Measurements from ENCODE around the gene PUS1. TPM values are rescaled to one million over a fixed set of nuclear protein-coding genes. Genes with fewer than 3 reads are reported as not detected.

The PUS1 gene
- total and polyA plus RNA-seq, 9 of the 15 experiments (the other 6 are each of a cell fraction or from before 2014, with no cell fraction given), result 1.9 to 90.8 (median 30.0) TPM

GRCh38 chr12:131928711-131929580 lies at the start of gene PUS1 (continued):
- TF ChIP-seq ZNF75A (CRISPR knock-in tag; IDR thresholded peaks at IDR 0.05), result no peak
- no peak for TF ChIP-seq SMARCA5 (IDR thresholded peaks at IDR 0.05)
- TF ChIP-seq PRMT5 (CRISPR knock-in tag; IDR thresholded peaks at IDR 0.05), result no peak
- peak; percentile 52 for TF ChIP-seq PML (IDR thresholded peaks at IDR 0.05; ENCODE audit: low read length)
- TF ChIP-seq, protein P1, sequence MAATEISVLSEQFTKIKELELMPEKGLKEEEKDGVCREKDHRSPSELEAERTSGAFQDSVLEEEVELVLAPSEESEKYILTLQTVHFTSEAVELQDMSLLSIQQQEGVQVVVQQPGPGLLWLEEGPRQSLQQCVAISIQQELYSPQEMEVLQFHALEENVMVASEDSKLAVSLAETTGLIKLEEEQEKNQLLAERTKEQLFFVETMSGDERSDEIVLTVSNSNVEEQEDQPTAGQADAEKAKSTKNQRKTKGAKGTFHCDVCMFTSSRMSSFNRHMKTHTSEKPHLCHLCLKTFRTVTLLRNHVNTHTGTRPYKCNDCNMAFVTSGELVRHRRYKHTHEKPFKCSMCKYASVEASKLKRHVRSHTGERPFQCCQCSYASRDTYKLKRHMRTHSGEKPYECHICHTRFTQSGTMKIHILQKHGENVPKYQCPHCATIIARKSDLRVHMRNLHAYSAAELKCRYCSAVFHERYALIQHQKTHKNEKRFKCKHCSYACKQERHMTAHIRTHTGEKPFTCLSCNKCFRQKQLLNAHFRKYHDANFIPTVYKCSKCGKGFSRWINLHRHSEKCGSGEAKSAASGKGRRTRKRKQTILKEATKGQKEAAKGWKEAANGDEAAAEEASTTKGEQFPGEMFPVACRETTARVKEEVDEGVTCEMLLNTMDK (IDR thresholded peaks at IDR 0.05; ENCODE audit: borderline replicate concordance, insufficient read depth, low read depth, low read length, poor library complexity, severe bottlenecking), result no peak
- TF ChIP-seq MYC (IDR thresholded peaks at IDR 0.05; ENCODE audit: low read depth, low read length), result peak; percentile 99
- TF ChIP-seq MYC (CRISPR knock-in tag; IDR thresholded peaks at IDR 0.05; ENCODE audit: borderline replicate concordance, low read depth), result peak; percentile 95
- TF ChIP-seq ZNF445 (CRISPR knock-in tag; IDR thresholded peaks at IDR 0.05; ENCODE audit: low read depth), result no peak
- TF ChIP-seq HCFC1 (IDR thresholded peaks at IDR 0.05; ENCODE audit: low read depth, low read length), result peak; percentile 74
- TF ChIP-seq HDAC3 (IDR thresholded peaks at IDR 0.05; ENCODE audit: borderline replicate concordance, partially characterized antibody), result no peak
- TF ChIP-seq, protein P2, sequence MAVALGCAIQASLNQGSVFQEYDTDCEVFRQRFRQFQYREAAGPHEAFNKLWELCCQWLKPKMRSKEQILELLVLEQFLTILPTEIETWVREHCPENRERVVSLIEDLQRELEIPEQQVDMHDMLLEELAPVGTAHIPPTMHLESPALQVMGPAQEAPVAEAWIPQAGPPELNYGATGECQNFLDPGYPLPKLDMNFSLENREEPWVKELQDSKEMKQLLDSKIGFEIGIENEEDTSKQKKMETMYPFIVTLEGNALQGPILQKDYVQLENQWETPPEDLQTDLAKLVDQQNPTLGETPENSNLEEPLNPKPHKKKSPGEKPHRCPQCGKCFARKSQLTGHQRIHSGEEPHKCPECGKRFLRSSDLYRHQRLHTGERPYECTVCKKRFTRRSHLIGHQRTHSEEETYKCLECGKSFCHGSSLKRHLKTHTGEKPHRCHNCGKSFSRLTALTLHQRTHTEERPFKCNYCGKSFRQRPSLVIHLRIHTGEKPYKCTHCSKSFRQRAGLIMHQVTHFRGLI (CRISPR knock-in tag; IDR thresholded peaks at IDR 0.05), result no peak
- peak; percentile 58; the same call in 1 of the 2 replicates for TF ChIP-seq TOE1 (IDR thresholded peaks at IDR 0.05; ENCODE audit: borderline replicate concordance)
- 0 out of 2 replicates have a peak, but pooled peaks have one; percentile 43 for TF ChIP-seq TOE1 (CRISPR knock-in tag; IDR thresholded peaks at IDR 0.05; ENCODE audit: borderline replicate concordance, low read depth)
- TF ChIP-seq ZNF561 (CRISPR knock-in tag; conservative IDR thresholded peaks at IDR 0.05), result no peak
- TF ChIP-seq ZNF639 (CRISPR knock-in tag; conservative IDR thresholded peaks at IDR 0.05 in 1 of 2, IDR thresholded peaks at IDR 0.05 in 1 of 2), result peak in 1 of 2 experiments; percentile 80; a peak in 2 of 4 replicates
- no peak for TF ChIP-seq ZNF766 (CRISPR knock-in tag; conservative IDR thresholded peaks at IDR 0.05)
- TF ChIP-seq, protein P3, sequence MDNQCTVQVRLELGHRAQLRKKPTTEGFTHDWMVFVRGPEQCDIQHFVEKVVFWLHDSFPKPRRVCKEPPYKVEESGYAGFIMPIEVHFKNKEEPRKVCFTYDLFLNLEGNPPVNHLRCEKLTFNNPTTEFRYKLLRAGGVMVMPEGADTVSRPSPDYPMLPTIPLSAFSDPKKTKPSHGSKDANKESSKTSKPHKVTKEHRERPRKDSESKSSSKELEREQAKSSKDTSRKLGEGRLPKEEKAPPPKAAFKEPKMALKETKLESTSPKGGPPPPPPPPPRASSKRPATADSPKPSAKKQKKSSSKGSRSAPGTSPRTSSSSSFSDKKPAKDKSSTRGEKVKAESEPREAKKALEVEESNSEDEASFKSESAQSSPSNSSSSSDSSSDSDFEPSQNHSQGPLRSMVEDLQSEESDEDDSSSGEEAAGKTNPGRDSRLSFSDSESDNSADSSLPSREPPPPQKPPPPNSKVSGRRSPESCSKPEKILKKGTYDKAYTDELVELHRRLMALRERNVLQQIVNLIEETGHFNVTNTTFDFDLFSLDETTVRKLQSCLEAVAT (IDR thresholded peaks at IDR 0.05), result 0 out of 4 replicates have a peak, but pooled peaks of 1 of the 2 experiments have one; percentile 53
- TF ChIP-seq ZC3H8 (IDR thresholded peaks at IDR 0.05), result no peak
- no peak for TF ChIP-seq PPARD (CRISPR knock-in tag; IDR thresholded peaks at IDR 0.05)
- no peak for TF ChIP-seq E2F3 (CRISPR knock-in tag; IDR thresholded peaks at IDR 0.05)
- TF ChIP-seq KLF13 (tag; IDR thresholded peaks at IDR 0.05; ENCODE audit: borderline replicate concordance, low read depth), result no peak
